Measurements from ENCODE around the gene CRY1. TPM values are rescaled to one million over a fixed set of nuclear protein-coding genes. Genes with fewer than 3 reads are reported as not detected.
"Not testable (repeated sequence)": the region's sequence is repeated elsewhere in the genome, so short reads cannot be mapped to it uniquely, and the experiment has no call there.

Gene CRY1
- total RNA-seq, 1 donor from 2014 or later: 17.6 TPM

- no peak for DNase-seq (ENCODE audit: low spot score)
Observed at GRCh38 chr12:107064243-107064642, 29.1 kb downstream of the CRY1 start.

GRCh38 chr12:107058190-107058589 lies 35.2 kb downstream of the CRY1 start:
- DNase-seq (ENCODE audit: low spot score): no peak

- no peak for DNase-seq (ENCODE audit: low spot score)
Observed at GRCh38 chr12:107057071-107057834, 36.1 kb downstream of the CRY1 start.

GRCh38 chr12:107053709-107054108 lies 39.6 kb downstream of the CRY1 start:
- no peak for DNase-seq (ENCODE audit: low spot score)

- DNase-seq (ENCODE audit: low spot score): no peak
Observed at GRCh38 chr12:107045186-107045585, 48.2 kb downstream of the CRY1 start.

GRCh38 chr12:107042801-107043200 lies 50.5 kb downstream of the CRY1 start:
- peak; percentile 73 for DNase-seq (ENCODE audit: low spot score)

- no peak for DNase-seq (ENCODE audit: low spot score)
Observed at GRCh38 chr12:107035733-107036132, 57.6 kb downstream of the CRY1 start.

DNA sequence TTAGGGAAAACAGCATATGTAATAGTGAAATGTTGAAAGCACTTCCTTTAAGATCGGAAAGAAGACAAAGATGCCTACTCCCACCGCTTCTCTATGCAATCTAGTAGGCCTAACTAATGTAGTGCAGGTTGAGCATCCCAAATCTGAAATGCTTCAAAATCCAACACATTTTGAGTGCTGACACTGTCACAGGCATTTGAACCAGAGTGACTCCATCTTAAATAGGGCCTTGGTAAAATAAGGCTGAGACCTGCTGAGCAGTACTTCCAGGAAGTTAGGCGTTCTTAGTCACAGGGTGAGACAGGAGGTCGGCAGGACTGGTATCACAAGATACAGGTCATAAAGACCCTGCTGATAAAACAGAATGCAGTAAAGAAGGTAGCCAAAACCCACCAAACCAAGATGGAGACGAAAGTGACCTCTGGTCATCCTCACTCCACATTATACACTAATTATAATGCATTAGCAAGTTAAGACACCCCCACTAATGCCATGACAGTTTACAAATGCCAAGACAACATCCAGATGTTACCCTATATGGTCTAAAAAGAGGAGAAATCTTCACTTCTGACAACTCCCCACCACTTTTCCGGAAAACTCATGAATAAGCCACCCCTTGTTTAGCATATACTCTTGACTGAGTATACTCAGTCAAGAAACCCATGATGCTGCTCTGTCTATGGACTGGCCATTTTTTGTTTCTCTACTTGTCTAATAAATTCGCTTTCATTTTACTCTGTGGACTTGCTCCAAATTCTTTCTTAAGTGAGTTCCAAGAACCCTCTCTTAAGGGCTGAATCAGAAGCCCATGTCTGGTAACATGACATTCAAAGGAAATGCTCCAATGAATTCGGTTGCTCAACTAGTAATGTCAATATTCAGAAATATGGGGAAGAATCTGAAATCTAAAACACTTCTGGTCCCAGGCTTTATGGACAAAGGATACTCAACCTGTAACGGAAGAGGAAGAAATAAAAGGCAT lies 59.3 kb downstream of the CRY1 start:
- DNase-seq (ENCODE audit: low spot score): no peak

- no peak for DNase-seq (ENCODE audit: low spot score)
Observed at GRCh38 chr12:107032266-107032665, 61.1 kb downstream of the CRY1 start.

- no peak for DNase-seq (ENCODE audit: low spot score)
Observed at GRCh38 chr12:107031061-107031460, 62.3 kb downstream of the CRY1 start.

- no peak for DNase-seq (ENCODE audit: low spot score)
Observed at GRCh38 chr12:107029081-107029480, 64.3 kb downstream of the CRY1 start.

DNA sequence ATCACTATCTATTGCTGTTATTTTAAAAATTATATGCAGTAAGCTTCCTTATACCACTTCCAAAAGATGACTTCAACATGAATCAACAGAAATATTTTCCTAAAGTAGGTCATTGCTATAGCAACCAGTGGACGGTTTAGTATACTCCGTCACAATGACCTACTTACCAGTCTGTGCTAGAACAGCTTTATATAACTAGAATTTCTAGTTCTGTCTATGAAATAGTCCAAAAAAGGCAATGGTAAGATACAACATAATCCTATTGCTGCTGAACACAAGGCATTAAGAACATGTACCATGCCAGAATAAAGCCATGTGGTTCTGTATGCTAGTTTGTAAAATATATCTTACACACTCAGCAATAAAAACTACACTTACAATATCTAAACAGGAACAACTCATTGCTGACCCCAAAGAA lies 65.7 kb downstream of the CRY1 start:
- peak; percentile 40 for DNase-seq (ENCODE audit: low spot score)

GRCh38 chr12:107026806-107027635 lies 66.3 kb downstream of the CRY1 start:
- DNase-seq (ENCODE audit: low spot score): no peak

DNA sequence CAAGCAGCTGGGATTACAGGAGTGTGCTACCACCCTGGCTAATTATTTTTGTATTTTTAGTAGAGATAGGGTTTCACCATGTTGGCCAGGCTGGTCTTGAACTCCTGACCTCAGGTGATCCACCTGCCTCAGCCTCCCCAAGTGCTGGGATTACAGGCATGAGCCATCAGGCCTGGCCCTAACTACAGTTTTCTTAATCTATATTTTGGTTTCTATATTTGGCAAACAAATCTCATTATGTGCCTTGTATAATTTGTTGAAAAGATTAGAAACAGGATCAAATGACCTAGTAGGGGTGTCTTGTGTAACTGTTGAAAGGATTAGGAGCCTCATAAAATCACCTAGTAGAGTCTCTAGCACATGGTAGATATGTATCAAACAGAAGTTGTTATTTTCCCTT lies 67.0 kb downstream of the CRY1 start:
- not testable (repeated sequence) for DNase-seq (ENCODE audit: low spot score)

DNA sequence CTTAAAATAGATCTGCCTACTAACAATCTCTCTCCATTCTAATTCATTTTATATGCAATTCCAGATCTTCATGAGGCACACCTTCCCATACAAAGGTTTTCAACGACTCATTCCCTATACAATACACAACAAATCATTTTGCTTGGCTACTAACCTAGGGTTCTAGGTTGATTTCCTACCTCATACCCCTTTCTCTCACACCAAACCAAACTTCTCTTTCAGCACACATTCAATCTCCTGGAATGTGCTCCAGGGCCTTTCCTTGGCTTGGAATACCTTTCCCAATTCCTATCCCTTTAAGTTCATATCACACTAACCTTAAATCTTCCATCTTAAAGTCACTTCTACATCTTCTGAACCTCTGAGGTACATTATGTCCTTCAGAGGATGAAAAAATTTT lies 67.7 kb downstream of the CRY1 start:
- DNase-seq (ENCODE audit: low spot score): no peak

DNA sequence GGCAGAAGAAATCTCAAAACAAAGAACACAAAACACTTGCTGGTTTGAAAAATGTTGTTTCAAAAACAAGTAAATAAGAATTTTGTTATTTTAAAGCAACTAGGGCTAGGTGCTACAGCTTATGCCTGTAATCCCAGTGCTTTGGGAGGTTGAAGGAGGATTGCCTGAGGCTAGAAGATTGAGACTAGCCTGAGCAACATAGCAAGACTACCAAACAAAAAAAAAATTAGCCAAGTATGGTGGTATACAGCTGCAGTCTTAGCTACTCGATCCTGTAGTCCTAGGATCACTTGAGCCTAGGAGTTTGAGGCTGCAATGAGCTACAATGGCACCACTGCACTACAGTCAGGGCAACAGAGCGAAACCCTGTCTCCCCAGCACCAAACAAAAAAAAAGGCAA lies 73.8 kb downstream of the CRY1 start:
- no peak for DNase-seq (ENCODE audit: low spot score)

DNA sequence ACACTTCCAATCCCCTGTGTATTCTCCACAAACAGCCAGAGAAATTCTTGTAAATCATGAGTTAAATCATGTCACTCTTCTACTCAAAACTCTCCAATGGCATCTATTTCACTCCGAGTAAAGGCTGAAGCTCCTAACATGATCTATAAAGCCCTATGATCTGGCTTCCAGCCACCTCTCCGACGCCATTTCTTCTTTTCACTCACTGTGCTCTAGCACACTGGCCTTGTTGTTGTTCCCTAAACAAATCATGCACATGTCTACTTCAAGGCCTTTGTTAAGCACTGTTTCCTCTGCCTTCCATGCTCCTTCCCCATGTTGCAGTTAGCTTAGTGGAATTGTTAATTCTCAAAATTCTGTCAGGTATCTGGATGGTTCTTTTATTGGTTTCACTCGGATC lies 76.3 kb downstream of the CRY1 start:
- DNase-seq (ENCODE audit: low spot score): no peak

- DNase-seq (ENCODE audit: low spot score): peak; percentile 43
Observed at GRCh38 chr12:107014055-107014454, 79.3 kb downstream of the CRY1 start.

DNA sequence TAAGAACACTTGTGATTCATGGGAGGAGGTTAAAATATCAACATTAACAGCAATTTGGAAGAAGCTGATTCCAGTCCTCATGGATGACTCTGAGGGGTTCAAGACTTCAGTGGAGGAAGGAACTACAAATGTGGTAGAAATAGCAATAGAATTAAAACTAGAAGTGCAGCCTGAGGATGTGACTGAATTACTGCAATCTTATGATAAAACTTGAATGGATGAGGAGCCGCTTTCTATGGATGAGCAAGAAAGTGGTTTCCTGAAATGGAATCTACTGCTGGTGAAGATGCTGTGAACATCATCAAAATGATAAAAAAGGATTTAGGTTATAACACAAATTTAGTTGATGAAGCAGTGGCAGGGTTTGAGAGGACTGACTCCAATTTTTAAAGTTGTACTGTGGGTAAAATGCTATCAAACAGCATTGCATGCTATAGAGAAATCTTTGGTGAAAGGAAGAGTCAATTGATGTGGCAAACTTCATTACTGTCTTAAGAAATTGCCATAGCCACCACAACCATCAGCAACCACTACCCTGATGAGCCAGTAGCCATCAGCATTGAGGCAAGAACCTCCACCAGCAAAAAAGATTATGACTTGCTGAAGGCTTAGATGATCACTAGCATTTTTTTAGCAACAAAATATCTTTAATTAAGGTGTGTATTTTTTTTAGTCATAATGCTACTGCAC lies 80.5 kb downstream of the CRY1 start:
- no peak for DNase-seq (ENCODE audit: low spot score)

- no peak for DNase-seq (ENCODE audit: low spot score)
Observed at GRCh38 chr12:107011519-107011918, 81.8 kb downstream of the CRY1 start.

DNA sequence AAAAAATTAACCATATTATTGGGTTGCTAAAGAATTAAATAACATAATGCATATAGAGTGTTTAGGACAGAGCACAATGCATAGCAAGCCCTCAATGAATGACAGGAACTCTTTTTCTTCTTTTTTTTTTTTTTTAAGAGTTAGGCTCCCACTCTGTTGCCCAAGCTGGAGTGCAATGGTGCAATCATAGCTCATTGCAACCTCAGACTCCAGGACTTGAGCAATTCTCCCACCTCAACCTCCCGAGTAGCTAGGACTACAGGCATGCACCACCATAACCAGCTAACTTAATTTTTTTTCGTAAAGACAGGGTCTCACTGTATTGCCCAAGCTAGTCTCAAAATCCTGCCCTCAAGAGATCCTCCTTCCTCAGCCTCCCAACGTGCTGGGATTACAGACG lies 85.9 kb downstream of the CRY1 start:
- no peak for DNase-seq (ENCODE audit: low spot score)

All from mucosa of gallbladder (tissue), 1 donor.